HCT116 (cell line): ENCODE data around the gene ADARB2. TPM values are rescaled to one million over a fixed set of nuclear protein-coding genes. Genes with fewer than 3 reads are reported as not detected.

Experiments
- ATAC-seq: fragments of 200-7000 bp; cut with Tn5 transposase; 2 replicates; pipeline ENCODE4 v1.9.1; 2020; ENCODE audit warnings: mild to moderate bottlenecking, moderate library complexity
- BruUV-seq: library from RNA; stranded (reverse); fragments of 400-500 nt; replicated peaks from 2 replicates; lab custom pipeline; 2021; lab: Mats Ljungman, UMichigan
- CTCF ChIA-PET: fragments of 300-600 bp; sonication (Branson Sonifier 250); formaldehyde crosslinking; loops from one replicate; lab custom pipeline; 2021; ENCODE audit warnings: antibody characterized with exemption; lab: Charles Lee
- POLR2A ChIA-PET: fragments of 300-600, 350-600 bp; sonication (Branson Sonifier 250); formaldehyde crosslinking; loops from one replicate; lab custom pipeline; 2021; ENCODE audit warnings: antibody characterized with exemption; lab: Charles Lee
- RAD21 ChIA-PET, 2 experiments: fragments of 300-600 bp; sonication (Branson Sonifier 250); formaldehyde crosslinking; loops; one replicate each; lab custom pipeline; 2023; ENCODE audit warnings: low total read pairs in 2 of 2; ENCODE audit not compliant: uncharacterized antibody in 2 of 2, unreplicated experiment in 2 of 2, low non-redundant PET in 1 of 2; lab: Charles Lee
- DNase-seq: peaks from one replicate; pipeline ENCODE4 v3.0.0-alpha.2; 2010; ENCODE audit warnings: low read depth, low spot score
- H2AFZ ChIP-seq: fragments of 200-600 bp; shearing (Covaris generic), sonication (generic); 2 replicates; pipeline ENCODE4 v1.6.1; 2017; ENCODE audit warnings: low read depth, mixed run types, mixed read lengths, antibody characterized with exemption, low read length; ENCODE audit not compliant: poor library complexity, severe bottlenecking
- H3K27ac ChIP-seq: 2 replicates; pipeline ENCODE4 v1.5.1; 2012; ENCODE audit warnings: low read depth, low read length
- H3K27me3 ChIP-seq: fragments of 200-600 bp; sonication (generic); 2 replicates; pipeline ENCODE4 v1.6.1; 2016; ENCODE audit warnings: mixed run types, low read length, mixed read lengths; ENCODE audit not compliant: insufficient read depth
- H3K36me3 ChIP-seq, 2 experiments: fragments of 200-500 bp in 1 of 2; fragments of 200-600 bp in 1 of 2; sonication (Bioruptor generic) in 1 of 2; sonication (generic) in 1 of 2; 2 replicates each; pipeline versions ENCODE4 v1.5.1 to v1.6.1; 2014 to 2016; ENCODE audit warnings: low read length in 2 of 2, inconsistent platforms in 1 of 2, mixed read lengths in 1 of 2, mixed run types in 1 of 2; ENCODE audit not compliant: insufficient read depth in 2 of 2, control insufficient read depth in 1 of 2
- H3K4me1 ChIP-seq, 2 experiments: fragments of 200-600 bp in 1 of 2; sonication (generic) in 1 of 2; 2 replicates each; pipeline versions ENCODE4 v1.5.1 to v1.6.1; 2012 to 2017; ENCODE audit warnings: low read length in 2 of 2, inconsistent platforms in 1 of 2, mild to moderate bottlenecking in 1 of 2, mixed read lengths in 1 of 2, mixed run types in 1 of 2, moderate library complexity in 1 of 2; ENCODE audit not compliant: insufficient read depth in 2 of 2, control insufficient read depth in 1 of 2
- H3K4me2 ChIP-seq: fragments of 200-600 bp; sonication (generic); 2 replicates; pipeline ENCODE4 v1.6.1; 2017; ENCODE audit warnings: mixed run types, low read length, mixed read lengths
- H3K4me3 ChIP-seq, 2 experiments: fragments of 200-600 bp in 1 of 2; sonication (generic) in 1 of 2; replicated peaks in 1 of 2; 2 replicates each; pipeline ENCODE4 v1.5.1; 2011 to 2016; ENCODE audit warnings: low read length in 2 of 2, control low read depth in 1 of 2, low read depth in 1 of 2, mild to moderate bottlenecking in 1 of 2, mixed read lengths in 1 of 2, mixed run types in 1 of 2
- H3K79me2 ChIP-seq: fragments of 200-600 bp; sonication (generic); 2 replicates; pipeline ENCODE4 v1.6.1; 2017; ENCODE audit warnings: mild to moderate bottlenecking, mixed run types, low read length, moderate library complexity, mixed read lengths; ENCODE audit not compliant: insufficient read depth
- H3K9ac ChIP-seq: fragments of 200-600 bp; sonication (generic); 2 replicates; pipeline ENCODE4 v1.6.1; 2016; ENCODE audit warnings: low read length, mixed read lengths
- H3K9me2 ChIP-seq: fragments of 200-600 bp; sonication (generic), shearing (Covaris generic); 2 replicates; pipeline ENCODE4 v1.6.1; 2017; ENCODE audit warnings: mixed run types, mild to moderate bottlenecking, moderate library complexity; ENCODE audit not compliant: insufficient read depth
- H3K9me3 ChIP-seq, 2 experiments: fragments of 200-500 bp in 1 of 2; fragments of 200-600 bp in 1 of 2; sonication (Bioruptor generic) in 1 of 2; sonication (generic) in 1 of 2; 2 replicates each; pipeline ENCODE4 v1.6.1; 2014 to 2017; ENCODE audit warnings: low read length in 2 of 2, mixed read lengths in 2 of 2, inconsistent platforms in 1 of 2, low read depth in 1 of 2, mild to moderate bottlenecking in 1 of 2, mixed run types in 1 of 2, moderate library complexity in 1 of 2; ENCODE audit not compliant: control insufficient read depth in 1 of 2, insufficient read depth in 1 of 2
- H4K20me1 ChIP-seq: fragments of 200-600 bp; sonication (generic), shearing (Covaris generic); 2 replicates; pipeline ENCODE4 v1.6.1; 2017; ENCODE audit warnings: mixed run types, mild to moderate bottlenecking, moderate library complexity; ENCODE audit not compliant: insufficient read depth
- CBX3 ChIP-seq: IDR thresholded peaks from 2 replicates; pipeline ENCODE4 v1.6.1; 2012; ENCODE audit warnings: low read depth
- CEBPB ChIP-seq: IDR thresholded peaks from 2 replicates; pipeline ENCODE4 v1.6.1; 2012; ENCODE audit warnings: low read depth
- EGR1 ChIP-seq: IDR thresholded peaks from 2 replicates; pipeline ENCODE4 v1.6.1; 2012; ENCODE audit warnings: low read depth
- ELF1 ChIP-seq: IDR thresholded peaks from 2 replicates; pipeline ENCODE4 v1.6.1; 2012; ENCODE audit warnings: low read depth, borderline replicate concordance
- EZH2 ChIP-seq: fragments of 200-600 bp; sonication (generic); IDR thresholded peaks from 2 replicates; pipeline ENCODE4 v1.6.1; 2017; ENCODE audit warnings: antibody characterized with exemption, mixed run types
- EZH2phosphoT487 ChIP-seq: fragments of 200-600 bp; IDR thresholded peaks from 2 replicates; pipeline ENCODE4 v1.6.1; 2018; ENCODE audit warnings: antibody characterized with exemption, borderline replicate concordance
- FOSL1 ChIP-seq: IDR thresholded peaks from 2 replicates; pipeline ENCODE4 v1.6.1; 2012; ENCODE audit warnings: low read depth
- JUND ChIP-seq: IDR thresholded peaks from 2 replicates; pipeline ENCODE4 v1.6.1; 2012
- MAX ChIP-seq: IDR thresholded peaks from 2 replicates; pipeline ENCODE4 v1.6.1; 2012
- RAD21 ChIP-seq: IDR thresholded peaks from 2 replicates; pipeline ENCODE4 v1.6.1; 2012; ENCODE audit warnings: low read depth, mild to moderate bottlenecking
- SP1 ChIP-seq: IDR thresholded peaks from 2 replicates; pipeline ENCODE4 v1.6.1; 2012; ENCODE audit warnings: low read depth
- SRF ChIP-seq: IDR thresholded peaks from 2 replicates; pipeline ENCODE4 v1.6.1; 2012; ENCODE audit warnings: low read depth
- TCF7L2 ChIP-seq: IDR thresholded peaks from 2 replicates; pipeline ENCODE4 v1.7.0; 2011; ENCODE audit warnings: borderline replicate concordance, inconsistent platforms; ENCODE audit not compliant: insufficient read depth, insufficient read length; ENCODE audit errors: extremely low read depth
- YY1 ChIP-seq: IDR thresholded peaks from 2 replicates; pipeline ENCODE4 v1.6.1; 2011; ENCODE audit warnings: low read length, low read depth, moderate library complexity, mild to moderate bottlenecking; ENCODE audit not compliant: insufficient replicate concordance; ENCODE audit errors: extremely low read depth
- ZFX ChIP-seq: fragments of 450-650 bp; IDR thresholded peaks from 2 replicates; pipeline ENCODE4 v1.6.1; 2017
- ZNF274 ChIP-seq: fragments of 200-500 bp; sonication (Bioruptor generic); IDR thresholded peaks from 2 replicates; pipeline ENCODE4 v1.6.1; 2014; ENCODE audit warnings: mild to moderate bottlenecking, low read depth, low read length, inconsistent platforms
- intact Hi-C: fragments of 100-400 bp; cut with micrococcal nuclease; formaldehyde crosslinking; loops from 2 replicates; pipeline ENCODE4 v1.10.0; 2022
- total RNA-seq: library from RNA; stranded (reverse); gene quantifications from one replicate; pipeline ENCODE4 v1.2.1, GENCODE V29; 2021; ENCODE audit not compliant: unreplicated experiment
- TF ChIP-seq, protein P1 (sequence below): IDR thresholded peaks from 2 replicates; pipeline ENCODE4 v1.6.1; 2011; ENCODE audit warnings: mild to moderate bottlenecking, low read length, moderate library complexity; ENCODE audit not compliant: insufficient replicate concordance; ENCODE audit errors: extremely low read depth
- TF ChIP-seq, protein P2 (sequence below): IDR thresholded peaks from 2 replicates; pipeline ENCODE4 v1.6.1; 2012
- TF ChIP-seq, protein P3 (sequence below), 3 experiments: fragments of 200-600 bp in 1 of 3; sonication (generic) in 1 of 3; IDR thresholded peaks in 2 of 3; conservative IDR thresholded peaks in 1 of 3; 2 replicates each; pipeline ENCODE4 v1.5.1; 2012 to 2017; ENCODE audit warnings: low read depth in 2 of 3, low read length in 2 of 3, antibody characterized with exemption in 1 of 3, borderline replicate concordance in 1 of 3, control low read depth in 1 of 3, mild to moderate bottlenecking in 1 of 3, mixed read lengths in 1 of 3, mixed run types in 1 of 3, moderate library complexity in 1 of 3; ENCODE audit not compliant: insufficient read depth in 1 of 3

The ADARB2 gene
- total RNA-seq, 1 experiment from 2014 or later, result not detected

DNA sequence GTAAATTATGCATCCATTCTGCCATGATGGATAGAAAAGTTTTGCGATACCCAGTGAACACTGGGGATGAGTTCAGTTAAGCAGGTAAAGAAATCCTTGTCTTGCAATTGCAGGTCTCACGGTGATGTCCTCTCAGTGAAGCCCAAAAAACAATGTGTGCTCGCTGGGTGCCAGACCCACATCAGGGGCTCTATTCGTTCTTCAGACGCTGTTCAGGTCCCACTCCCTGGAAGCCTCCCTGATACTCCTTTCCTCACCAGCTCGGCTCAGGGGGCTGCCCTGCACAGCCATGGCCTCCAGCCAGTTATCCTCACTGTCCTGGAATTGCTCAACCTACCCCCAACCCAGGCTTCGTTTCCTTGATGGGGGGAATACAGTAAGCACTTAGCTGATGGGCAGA is 323.5 kb downstream of the ADARB2 start:
- H3K4me3 ChIP-seq, result no peak overlapping the region
- no peaks in the 10 kb centered on the region for H3K4me1 ChIP-seq
- intact Hi-C loops, result no loop called here
- no peak for ATAC-seq
- no peak overlapping the region for H2AFZ ChIP-seq
- RAD21 ChIA-PET, result no interaction called here
- no peaks in the 10 kb centered on the region for H3K36me3 ChIP-seq
- no peaks in the 10 kb centered on the region for H3K79me2 ChIP-seq
- BruUV-seq, result no TSS peak
- no peak overlapping the region for H3K4me2 ChIP-seq
- H3K9ac ChIP-seq, result no peak overlapping the region
- peaks cover 20% of the 10 kb centered on the region for H3K27me3 ChIP-seq
- no peak overlapping the region for H3K27ac ChIP-seq
- POLR2A ChIA-PET, result no interaction called here
- no peak for DNase-seq
- no peaks in the 10 kb centered on the region for H3K9me3 ChIP-seq
- no peaks in the 10 kb centered on the region for H4K20me1 ChIP-seq
- TF ChIP-seq SP1, result no peak
- no peak for TF ChIP-seq TCF7L2
- no peak for TF ChIP-seq CBX3
- no peak for TF ChIP-seq ELF1
- no peak for TF ChIP-seq RAD21
- TF ChIP-seq FOSL1, result no peak
- no peak for TF ChIP-seq ZFX
- no peak for TF ChIP-seq YY1
- TF ChIP-seq MAX, result no peak
- TF ChIP-seq JUND, result no peak
- TF ChIP-seq ZNF274, result no peak
- TF ChIP-seq, protein P1, sequence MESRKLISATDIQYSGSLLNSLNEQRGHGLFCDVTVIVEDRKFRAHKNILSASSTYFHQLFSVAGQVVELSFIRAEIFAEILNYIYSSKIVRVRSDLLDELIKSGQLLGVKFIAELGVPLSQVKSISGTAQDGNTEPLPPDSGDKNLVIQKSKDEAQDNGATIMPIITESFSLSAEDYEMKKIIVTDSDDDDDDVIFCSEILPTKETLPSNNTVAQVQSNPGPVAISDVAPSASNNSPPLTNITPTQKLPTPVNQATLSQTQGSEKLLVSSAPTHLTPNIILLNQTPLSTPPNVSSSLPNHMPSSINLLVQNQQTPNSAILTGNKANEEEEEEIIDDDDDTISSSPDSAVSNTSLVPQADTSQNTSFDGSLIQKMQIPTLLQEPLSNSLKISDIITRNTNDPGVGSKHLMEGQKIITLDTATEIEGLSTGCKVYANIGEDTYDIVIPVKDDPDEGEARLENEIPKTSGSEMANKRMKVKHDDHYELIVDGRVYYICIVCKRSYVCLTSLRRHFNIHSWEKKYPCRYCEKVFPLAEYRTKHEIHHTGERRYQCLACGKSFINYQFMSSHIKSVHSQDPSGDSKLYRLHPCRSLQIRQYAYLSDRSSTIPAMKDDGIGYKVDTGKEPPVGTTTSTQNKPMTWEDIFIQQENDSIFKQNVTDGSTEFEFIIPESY, result no peak
- TF ChIP-seq CEBPB, result no peak
- no peak for TF ChIP-seq EGR1
- no peak for TF ChIP-seq SRF
- TF ChIP-seq, protein P2, sequence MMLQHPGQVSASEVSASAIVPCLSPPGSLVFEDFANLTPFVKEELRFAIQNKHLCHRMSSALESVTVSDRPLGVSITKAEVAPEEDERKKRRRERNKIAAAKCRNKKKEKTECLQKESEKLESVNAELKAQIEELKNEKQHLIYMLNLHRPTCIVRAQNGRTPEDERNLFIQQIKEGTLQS, result no peak
- TF ChIP-seq, protein P3, sequence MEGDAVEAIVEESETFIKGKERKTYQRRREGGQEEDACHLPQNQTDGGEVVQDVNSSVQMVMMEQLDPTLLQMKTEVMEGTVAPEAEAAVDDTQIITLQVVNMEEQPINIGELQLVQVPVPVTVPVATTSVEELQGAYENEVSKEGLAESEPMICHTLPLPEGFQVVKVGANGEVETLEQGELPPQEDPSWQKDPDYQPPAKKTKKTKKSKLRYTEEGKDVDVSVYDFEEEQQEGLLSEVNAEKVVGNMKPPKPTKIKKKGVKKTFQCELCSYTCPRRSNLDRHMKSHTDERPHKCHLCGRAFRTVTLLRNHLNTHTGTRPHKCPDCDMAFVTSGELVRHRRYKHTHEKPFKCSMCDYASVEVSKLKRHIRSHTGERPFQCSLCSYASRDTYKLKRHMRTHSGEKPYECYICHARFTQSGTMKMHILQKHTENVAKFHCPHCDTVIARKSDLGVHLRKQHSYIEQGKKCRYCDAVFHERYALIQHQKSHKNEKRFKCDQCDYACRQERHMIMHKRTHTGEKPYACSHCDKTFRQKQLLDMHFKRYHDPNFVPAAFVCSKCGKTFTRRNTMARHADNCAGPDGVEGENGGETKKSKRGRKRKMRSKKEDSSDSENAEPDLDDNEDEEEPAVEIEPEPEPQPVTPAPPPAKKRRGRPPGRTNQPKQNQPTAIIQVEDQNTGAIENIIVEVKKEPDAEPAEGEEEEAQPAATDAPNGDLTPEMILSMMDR (IDR thresholded peaks at IDR 0.05 in 2 of 3, conservative IDR thresholded peaks at IDR 0.05 in 1 of 3; ENCODE audit: borderline replicate concordance in 1 of 3, insufficient read depth in 1 of 3, low read depth in 2 of 3, low read length in 2 of 3), result no peak
- no peak for TF ChIP-seq EZH2phosphoT487
- no peak for TF ChIP-seq EZH2
- CTCF ChIA-PET, result no interaction called here
- H3K9me2 ChIP-seq, result no peaks in the 10 kb centered on the region
